Mesendoderm (in vitro differentiated cells): ENCODE results near the gene C17orf58.
"Not testable (repeated sequence)": the region's sequence is repeated elsewhere in the genome, so short reads cannot be mapped to it uniquely, and the experiment has no call there.

ENCODE experiments used
- DNase-seq: peaks from one replicate; pipeline ENCODE4 v3.0.0; 2013
- H2AK5ac ChIP-seq: 2 replicates; pipeline ENCODE4 v1.6.1; 2013; ENCODE audit warnings: low read length, inconsistent platforms
- H2BK120ac ChIP-seq: 2 replicates; pipeline ENCODE4 v1.6.1; 2013; ENCODE audit warnings: low read depth, mild to moderate bottlenecking, low read length, moderate library complexity, mixed read lengths
- H2BK15ac ChIP-seq: replicated peaks from 2 replicates; pipeline ENCODE4 v1.6.1; 2013; ENCODE audit warnings: low read depth, mild to moderate bottlenecking, moderate library complexity
- H2BK5ac ChIP-seq: 2 replicates; pipeline ENCODE4 v1.6.1; 2013; ENCODE audit warnings: low read length, inconsistent platforms
- H3K18ac ChIP-seq: 2 replicates; pipeline ENCODE4 v1.6.1; 2013; ENCODE audit warnings: mild to moderate bottlenecking, low read length, mixed read lengths
- H3K23ac ChIP-seq: one replicate; pipeline ENCODE4 v1.6.1; 2013; ENCODE audit warnings: low read length
- H3K27ac ChIP-seq: 2 replicates; pipeline ENCODE4 v1.5.1; 2013; ENCODE audit warnings: low read depth, mild to moderate bottlenecking, inconsistent platforms, low read length, moderate library complexity
- H3K27me3 ChIP-seq: 2 replicates; pipeline ENCODE4 v1.6.1; 2013; ENCODE audit warnings: low read length, control low read depth, mild to moderate bottlenecking, inconsistent platforms; ENCODE audit not compliant: insufficient read depth, poor library complexity
- H3K36me3 ChIP-seq: 2 replicates; pipeline ENCODE4 v1.6.1; 2013; ENCODE audit warnings: low read length, inconsistent platforms; ENCODE audit not compliant: control insufficient read depth, insufficient read depth
- H3K4ac ChIP-seq: one replicate; pipeline ENCODE4 v1.6.1; 2013; ENCODE audit warnings: low read depth, mild to moderate bottlenecking, low read length, moderate library complexity
- H3K4me1 ChIP-seq: 2 replicates; pipeline ENCODE4 v1.6.1; 2013; ENCODE audit warnings: low read depth, low read length, inconsistent platforms; ENCODE audit not compliant: control insufficient read depth
- H3K4me2 ChIP-seq: 2 replicates; pipeline ENCODE4 v1.6.1; 2013; ENCODE audit warnings: low read length
- H3K4me3 ChIP-seq: 2 replicates; pipeline ENCODE4 v1.5.1; 2013; ENCODE audit warnings: mild to moderate bottlenecking, low read length
- H3K56ac ChIP-seq: one replicate; pipeline ENCODE4 v1.6.1; 2013; ENCODE audit warnings: low read length
- H3K79me1 ChIP-seq: 2 replicates; pipeline ENCODE4 v1.6.1; 2013; ENCODE audit warnings: low read length, inconsistent platforms
- H3K79me2 ChIP-seq: 2 replicates; pipeline ENCODE4 v1.6.1; 2013; ENCODE audit warnings: mild to moderate bottlenecking, low read length; ENCODE audit not compliant: control insufficient read depth, insufficient read depth
- H3K9ac ChIP-seq: 2 replicates; pipeline ENCODE4 v1.6.1; 2013; ENCODE audit warnings: low read length, inconsistent platforms
- H4K5ac ChIP-seq: one replicate; pipeline ENCODE4 v1.6.1; 2013; ENCODE audit warnings: low read length
- H4K8ac ChIP-seq: one replicate; pipeline ENCODE4 v1.6.1; 2013; ENCODE audit warnings: low read depth, mild to moderate bottlenecking, control low read depth, low read length, moderate library complexity
- WGBS: extraction: QIAGEN DNeasy Blood & Tissue Kit; methylation state at CpG from one replicate; pipeline ENCODE4 v1.1.7; 2013; ENCODE audit warnings: low lambda C conversion rate, missing lambda C conversion rate; ENCODE audit not compliant: insufficient coverage; ENCODE audit errors: extremely low coverage; 5-methylcytosine and 5-hydroxymethylcytosine counted together

Gene C17orf58

GRCh38 chr17:68033636-68034451 lies 37.6 kb upstream of the C17orf58 start:
- no CpG with 5 or more reads among the region's 7 CpGs for WGBS
- no peak overlapping the region for H3K23ac ChIP-seq
- H3K4ac ChIP-seq: no peak overlapping the region
- no peaks in the 10 kb centered on the region for H3K4me1 ChIP-seq
- no peak overlapping the region for H3K4me3 ChIP-seq
- H3K27ac ChIP-seq: peak overlapping the region; percentile 4
- H2BK5ac ChIP-seq: no peak overlapping the region
- H2BK15ac ChIP-seq: no peak overlapping the region
- no peak overlapping the region for H4K5ac ChIP-seq
- no peak overlapping the region for H2AK5ac ChIP-seq
- H3K36me3 ChIP-seq: peaks cover 2% of the 10 kb centered on the region
- peak; percentile 99 for DNase-seq
- H3K4me2 ChIP-seq: no peak overlapping the region
- peak overlapping the region; percentile 86 for H3K56ac ChIP-seq
- H3K27me3 ChIP-seq: no peaks in the 10 kb centered on the region
- H3K79me2 ChIP-seq: peaks cover 30% of the 10 kb centered on the region
- H3K18ac ChIP-seq: no peak overlapping the region
- H2BK120ac ChIP-seq: no peak overlapping the region
- no peak overlapping the region for H4K8ac ChIP-seq
- no peaks in the 10 kb centered on the region for H3K79me1 ChIP-seq
- H3K9ac ChIP-seq: peak overlapping the region; percentile 48

- Histone ChIP-seq H2BK120ac (no peak overlapping the region), H4K5ac (no peak overlapping the region), H2BK5ac (no peak overlapping the region), H3K79me2 (no peaks in the 10 kb centered on the region), H3K18ac (no peak overlapping the region), H3K36me3 (no peaks in the 10 kb centered on the region), H2AK5ac (no peak overlapping the region), H3K56ac (no peak overlapping the region), H3K4me1 (no peaks in the 10 kb centered on the region), H4K8ac (no peak overlapping the region), H3K4me2 (no peak overlapping the region), H3K79me1 (no peaks in the 10 kb centered on the region), H3K4ac (no peak overlapping the region), H3K27me3 (no peaks in the 10 kb centered on the region), H3K4me3 (no peak overlapping the region), H3K23ac (no peak overlapping the region), H3K27ac (no peak overlapping the region), H3K9ac (no peak overlapping the region), H2BK15ac (no peak overlapping the region)
- WGBS: no CpG with 5 or more reads among the region's 8 CpGs
- DNase-seq: no peak
Observed at GRCh38 chr17:68029512-68030215, 33.4 kb upstream of the C17orf58 start.

- not testable (repeated sequence) for H2BK5ac ChIP-seq, H3K4ac ChIP-seq, H3K4me3 ChIP-seq, H3K9ac ChIP-seq, H4K5ac ChIP-seq, H3K27me3 ChIP-seq, H2BK120ac ChIP-seq, H3K4me1 ChIP-seq, H4K8ac ChIP-seq, H3K4me2 ChIP-seq, H3K27ac ChIP-seq, H2AK5ac ChIP-seq, H3K36me3 ChIP-seq, H3K23ac ChIP-seq, H3K79me1 ChIP-seq, H2BK15ac ChIP-seq, H3K18ac ChIP-seq, H3K56ac ChIP-seq, H3K79me2 ChIP-seq
- peak; percentile 17 for DNase-seq
- no CpG with 5 or more reads among the region's 15 CpGs for WGBS
Observed at GRCh38 chr17:68022547-68022946, 26.3 kb upstream of the C17orf58 start.

GRCh38 chr17:68021963-68022362 lies 25.7 kb upstream of the C17orf58 start:
- Histone ChIP-seq H3K4me3 (no peak overlapping the region), H3K4ac (no peak overlapping the region), H3K4me1 (no peaks in the 10 kb centered on the region), H2AK5ac (no peak overlapping the region), H4K5ac (no peak overlapping the region), H3K27ac (no peak overlapping the region), H3K9ac (no peak overlapping the region), H2BK5ac (no peak overlapping the region), H3K4me2 (no peak overlapping the region), H4K8ac (no peak overlapping the region), H3K79me1 (no peaks in the 10 kb centered on the region), H3K56ac (no peak overlapping the region), H2BK120ac (no peak overlapping the region), H3K79me2 (no peaks in the 10 kb centered on the region), H3K18ac (no peak overlapping the region), H3K27me3 (no peaks in the 10 kb centered on the region), H3K36me3 (no peaks in the 10 kb centered on the region), H2BK15ac (no peak overlapping the region), H3K23ac (no peak overlapping the region)
- no CpG with 5 or more reads among the region's 8 CpGs for WGBS
- no peak for DNase-seq

- H2AK5ac ChIP-seq, H3K79me1 ChIP-seq, H3K4ac ChIP-seq, H3K27ac ChIP-seq, H3K4me1 ChIP-seq, H3K79me2 ChIP-seq, H3K36me3 ChIP-seq, DNase-seq, H3K23ac ChIP-seq, H2BK120ac ChIP-seq, H4K8ac ChIP-seq, H3K27me3 ChIP-seq, H2BK15ac ChIP-seq, H3K4me3 ChIP-seq, H2BK5ac ChIP-seq: not testable (repeated sequence)
- Histone ChIP-seq H3K9ac (peak overlapping the region; percentile 85), H3K4me2 (peak overlapping the region; percentile 98), H3K56ac (peak overlapping the region; percentile 91), H4K5ac (peak overlapping the region; percentile 5), H3K18ac (peak overlapping the region; percentile 89)
- no CpG with 5 or more reads among the region's 13 CpGs for WGBS
Observed at GRCh38 chr17:68020791-68021190, 24.5 kb upstream of the C17orf58 start.
